22Rv1 (cell line): Measurements from ENCODE around the gene TMEM117.
"Not testable (repeated sequence)": the region's sequence is repeated elsewhere in the genome, so short reads cannot be mapped to it uniquely, and the experiment has no call there.

Experiments used
- H3K27ac ChIP-seq: fragments of 450-650 bp; 2 replicates; pipeline ENCODE4 v1.5.1; 2017
- ZFX ChIP-seq: fragments of 450-650 bp; IDR thresholded peaks from 2 replicates; pipeline ENCODE4 v1.6.1; 2017; ENCODE audit warnings: antibody characterized with exemption, borderline replicate concordance
- TF ChIP-seq, protein P1 (sequence below): fragments of 450-650 bp; IDR thresholded peaks from 2 replicates; pipeline ENCODE4 v1.5.1; 2017; ENCODE audit warnings: mild to moderate bottlenecking

Gene TMEM117

DNA sequence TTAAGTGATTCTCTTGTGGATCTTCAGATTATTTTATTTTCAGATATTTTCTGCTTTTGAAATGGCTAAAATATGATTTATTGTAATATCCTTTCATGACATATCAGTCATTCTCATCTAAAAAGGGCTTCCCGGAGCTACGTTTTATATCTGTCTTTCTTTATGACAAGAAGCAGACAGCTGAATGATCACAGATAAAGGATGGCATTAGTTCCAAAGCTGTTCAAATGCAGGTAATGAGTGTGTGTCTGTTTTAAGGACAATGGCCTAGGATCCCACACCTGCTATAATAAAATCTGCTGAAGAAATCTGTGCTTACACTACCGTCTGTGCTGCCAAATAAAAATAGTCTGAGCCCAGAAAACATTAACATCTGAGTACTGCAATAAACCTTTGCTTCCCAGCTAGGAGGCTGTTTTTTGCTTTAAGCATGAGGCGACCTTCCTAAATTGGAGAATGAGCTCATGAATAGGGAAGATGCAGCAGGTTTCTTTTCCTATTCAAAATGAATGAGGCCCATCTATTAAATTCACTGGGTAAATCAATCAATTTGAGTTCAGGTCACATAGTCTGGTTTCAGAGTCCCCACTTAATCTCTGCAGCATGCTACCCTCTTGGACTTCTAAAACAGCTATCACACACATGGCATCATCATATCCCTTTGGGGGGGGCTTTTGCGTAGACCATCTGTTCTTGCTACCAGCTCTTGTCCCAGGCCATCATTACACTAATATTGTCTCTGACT, 541.7 kb downstream of the TMEM117 start:
- no peak overlapping the region for H3K27ac ChIP-seq
- TF ChIP-seq ZFX, result no peak
- TF ChIP-seq, protein P1, sequence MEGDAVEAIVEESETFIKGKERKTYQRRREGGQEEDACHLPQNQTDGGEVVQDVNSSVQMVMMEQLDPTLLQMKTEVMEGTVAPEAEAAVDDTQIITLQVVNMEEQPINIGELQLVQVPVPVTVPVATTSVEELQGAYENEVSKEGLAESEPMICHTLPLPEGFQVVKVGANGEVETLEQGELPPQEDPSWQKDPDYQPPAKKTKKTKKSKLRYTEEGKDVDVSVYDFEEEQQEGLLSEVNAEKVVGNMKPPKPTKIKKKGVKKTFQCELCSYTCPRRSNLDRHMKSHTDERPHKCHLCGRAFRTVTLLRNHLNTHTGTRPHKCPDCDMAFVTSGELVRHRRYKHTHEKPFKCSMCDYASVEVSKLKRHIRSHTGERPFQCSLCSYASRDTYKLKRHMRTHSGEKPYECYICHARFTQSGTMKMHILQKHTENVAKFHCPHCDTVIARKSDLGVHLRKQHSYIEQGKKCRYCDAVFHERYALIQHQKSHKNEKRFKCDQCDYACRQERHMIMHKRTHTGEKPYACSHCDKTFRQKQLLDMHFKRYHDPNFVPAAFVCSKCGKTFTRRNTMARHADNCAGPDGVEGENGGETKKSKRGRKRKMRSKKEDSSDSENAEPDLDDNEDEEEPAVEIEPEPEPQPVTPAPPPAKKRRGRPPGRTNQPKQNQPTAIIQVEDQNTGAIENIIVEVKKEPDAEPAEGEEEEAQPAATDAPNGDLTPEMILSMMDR, result no peak

DNA sequence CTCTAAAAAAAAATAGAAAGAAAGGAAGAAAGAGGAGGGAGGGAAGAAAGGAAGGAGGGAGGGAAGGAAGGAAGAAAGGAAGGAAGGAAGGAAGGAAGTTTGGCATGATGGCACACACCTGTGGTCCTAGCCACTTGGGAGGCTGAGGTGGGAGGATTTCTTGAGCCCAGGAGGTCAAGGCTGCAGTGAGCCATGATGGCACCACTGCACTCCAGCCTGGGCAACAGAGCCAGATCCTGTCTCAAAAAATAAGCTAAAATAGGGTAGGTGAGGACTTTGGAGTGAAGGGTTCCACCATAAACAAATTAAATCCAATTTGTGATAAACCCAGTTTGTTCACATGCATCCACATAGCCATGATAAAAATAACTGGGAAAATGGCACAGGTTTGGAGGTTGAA, 543.2 kb downstream of the TMEM117 start:
- not testable (repeated sequence) for H3K27ac ChIP-seq

DNA sequence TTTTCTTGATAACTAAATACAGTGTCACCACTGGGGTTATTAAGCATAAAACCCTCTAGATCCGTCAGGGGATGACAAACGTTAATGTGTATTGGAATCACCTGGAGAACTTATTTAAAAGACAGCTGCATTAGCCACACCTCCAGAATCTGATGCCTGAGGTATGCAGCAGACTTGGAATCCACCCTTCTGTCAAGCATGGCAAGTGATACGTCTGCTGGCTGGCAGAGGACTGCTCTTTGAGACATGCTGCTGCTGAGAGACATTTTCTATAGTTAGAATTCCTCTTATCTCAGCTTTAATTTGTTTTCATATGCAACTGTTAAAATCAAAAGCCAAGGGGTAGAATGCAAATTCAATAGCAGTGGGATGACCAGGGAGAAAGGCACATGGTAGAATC, 544.0 kb downstream of the TMEM117 start:
- TF ChIP-seq, protein P1, result no peak
- no peak for TF ChIP-seq ZFX
- no peak overlapping the region for H3K27ac ChIP-seq

DNA sequence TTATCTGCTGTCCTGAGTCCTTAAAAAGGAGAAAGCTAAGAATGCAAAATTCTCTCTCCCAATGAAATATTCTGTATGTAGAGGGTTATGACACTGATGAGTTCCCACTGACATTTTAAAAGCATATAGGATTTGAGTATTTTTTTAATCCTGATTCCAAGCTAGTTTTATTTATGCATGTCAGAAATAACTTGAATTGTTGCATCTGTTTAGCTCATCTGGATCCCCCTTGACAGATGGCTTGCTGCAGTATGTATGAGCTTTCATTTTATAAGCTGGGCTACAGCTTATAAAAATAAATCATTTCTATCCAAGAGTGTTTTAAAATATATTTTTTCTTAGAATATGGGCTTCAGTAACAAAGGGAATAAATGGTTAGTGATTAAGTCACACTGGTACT, 545.0 kb downstream of the TMEM117 start:
- no peak for TF ChIP-seq ZFX
- TF ChIP-seq, protein P1, result no peak
- no peak overlapping the region for H3K27ac ChIP-seq

DNA sequence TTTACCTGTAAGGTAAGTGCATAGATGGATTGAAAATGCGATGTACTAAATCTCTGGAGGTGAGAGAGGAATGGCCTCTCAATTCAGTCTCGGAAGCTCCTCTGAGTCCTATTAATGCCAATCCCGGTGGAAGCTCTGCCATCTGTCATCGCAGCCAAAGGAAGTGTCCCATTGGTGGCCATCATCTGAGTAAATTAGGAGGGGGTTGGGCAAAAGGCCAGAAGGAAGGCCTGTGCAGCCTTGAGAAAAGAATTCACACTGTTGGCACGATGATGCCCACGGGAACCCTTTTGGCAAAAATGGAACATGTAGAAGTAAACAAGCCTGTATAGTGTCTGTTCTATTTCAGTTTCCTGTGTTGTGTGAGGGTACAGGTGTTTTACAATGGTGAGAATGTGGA, 545.5 kb downstream of the TMEM117 start:
- TF ChIP-seq, protein P1, result no peak
- TF ChIP-seq ZFX, result no peak

DNA sequence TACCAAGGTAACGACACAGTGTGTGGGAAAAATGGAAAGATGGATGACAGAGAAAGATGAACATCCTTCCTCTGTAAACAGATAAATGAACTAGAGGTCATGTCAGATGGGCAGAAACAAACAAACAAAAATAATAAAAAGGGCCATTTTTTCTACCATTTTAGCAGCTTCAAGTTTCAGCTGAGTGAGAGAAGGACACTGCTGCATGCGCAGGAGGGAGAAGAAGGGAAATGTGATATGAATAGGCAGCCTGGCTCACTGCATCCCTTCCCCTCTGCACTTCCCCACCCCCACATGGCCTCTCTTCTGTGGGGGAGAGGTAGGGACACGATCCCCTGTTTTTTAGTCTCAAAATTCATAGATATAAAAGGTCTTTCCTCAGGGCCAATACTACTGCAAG, 548.3 kb downstream of the TMEM117 start:
- TF ChIP-seq, protein P1, result no peak
- no peak for TF ChIP-seq ZFX
- H3K27ac ChIP-seq, result no peak overlapping the region

More for the DNA sequence above, 545.5 kb downstream of the TMEM117 start:
- no peak overlapping the region for H3K27ac ChIP-seq

DNA sequence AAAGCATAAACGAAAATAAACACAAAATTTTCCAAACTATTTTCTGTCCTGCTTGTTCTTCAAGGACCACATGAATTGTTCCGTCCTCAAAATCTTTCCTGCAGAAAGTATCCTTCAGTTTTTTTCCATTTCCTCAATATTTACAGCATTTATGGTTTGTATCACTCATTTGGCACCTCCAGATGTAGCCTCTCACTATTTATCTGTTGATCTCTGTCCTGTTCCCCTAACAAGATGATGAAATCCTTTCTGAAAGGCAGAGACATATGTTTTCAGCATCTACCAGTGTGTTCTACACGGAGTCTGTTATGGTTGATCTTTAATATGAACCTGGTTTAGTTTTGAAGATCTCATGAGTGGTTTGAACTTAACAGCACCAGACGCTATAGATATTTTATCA, 550.1 kb downstream of the TMEM117 start:
- no peak for TF ChIP-seq ZFX
- TF ChIP-seq, protein P1, result no peak
- H3K27ac ChIP-seq, result no peak overlapping the region

DNA sequence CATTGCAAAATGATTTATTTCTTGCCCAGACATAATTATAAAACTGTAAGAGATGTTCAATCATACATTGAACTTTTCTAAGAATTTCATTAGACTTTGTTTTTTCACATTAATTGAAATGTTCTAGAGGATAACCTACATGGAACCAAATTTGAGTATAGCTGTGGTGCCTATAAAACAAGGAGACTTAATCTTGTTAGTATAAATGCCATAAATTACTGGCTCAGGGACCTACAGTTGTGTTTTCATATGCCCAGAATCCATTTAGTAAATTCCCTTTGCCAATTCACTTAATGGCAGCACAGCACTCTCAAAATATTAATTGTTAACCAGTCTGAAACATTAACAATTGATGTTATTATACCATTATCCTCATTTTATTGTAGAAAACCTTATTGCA, 551.7 kb downstream of the TMEM117 start:
- no peak for TF ChIP-seq ZFX
- TF ChIP-seq, protein P1, result no peak
- no peak overlapping the region for H3K27ac ChIP-seq
